Measurements from ENCODE around the gene CEP95. TPM values are rescaled to one million over a fixed set of nuclear protein-coding genes. Genes with fewer than 3 reads are reported as not detected.

Gene CEP95
- polyA plus RNA-seq, 3 donors: 15.5 to 34.8 (median 19.6) TPM

DNA sequence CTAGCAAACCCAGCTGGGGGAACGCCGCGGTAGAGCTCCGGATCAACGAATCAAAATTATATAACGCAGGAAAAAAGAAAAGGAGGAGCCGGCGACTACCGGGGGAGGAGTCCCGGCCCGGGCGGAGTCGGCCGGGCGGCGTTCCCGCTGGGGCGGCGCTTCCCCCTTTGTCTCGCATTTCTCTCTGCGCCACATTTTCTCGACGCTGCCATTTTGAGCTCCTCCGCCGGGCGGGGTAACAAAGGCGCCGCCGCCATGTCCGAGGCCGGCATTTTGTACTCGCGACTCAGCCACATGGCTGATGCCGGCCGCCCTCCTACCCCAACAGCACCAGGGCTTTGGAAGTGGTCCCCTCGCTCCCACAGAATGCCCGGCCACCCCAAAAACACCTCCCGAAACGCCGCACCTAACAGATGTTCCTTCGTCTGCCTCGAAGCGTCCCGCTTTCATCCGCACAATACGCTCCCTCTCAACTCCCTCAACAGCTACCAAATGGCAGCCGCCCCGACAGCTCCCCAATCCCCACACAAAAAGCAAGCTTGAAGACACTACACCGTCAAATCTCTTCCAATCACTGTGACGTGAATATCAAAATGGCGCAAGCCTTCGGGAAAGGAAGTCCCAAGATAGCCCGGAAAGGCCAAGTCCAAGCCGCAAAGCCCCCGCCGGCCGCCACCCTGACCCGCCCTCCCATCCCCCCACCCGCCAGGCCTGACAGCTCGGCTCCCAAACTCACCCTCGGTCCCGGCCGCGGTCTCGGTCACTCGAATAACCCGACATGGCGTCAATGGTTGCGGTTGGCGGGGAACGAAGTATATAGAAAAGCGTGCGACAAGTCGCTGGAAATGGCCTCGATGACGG is 1.2 kb upstream of the CEP95 start:
- H3K27ac ChIP-seq (ENCODE audit: low read depth, low read length): peak overlapping the region; percentile 100
- WGBS, 3 donors: 0% methylated on average over 74 to 76 of the region's 76 CpGs

DNA sequence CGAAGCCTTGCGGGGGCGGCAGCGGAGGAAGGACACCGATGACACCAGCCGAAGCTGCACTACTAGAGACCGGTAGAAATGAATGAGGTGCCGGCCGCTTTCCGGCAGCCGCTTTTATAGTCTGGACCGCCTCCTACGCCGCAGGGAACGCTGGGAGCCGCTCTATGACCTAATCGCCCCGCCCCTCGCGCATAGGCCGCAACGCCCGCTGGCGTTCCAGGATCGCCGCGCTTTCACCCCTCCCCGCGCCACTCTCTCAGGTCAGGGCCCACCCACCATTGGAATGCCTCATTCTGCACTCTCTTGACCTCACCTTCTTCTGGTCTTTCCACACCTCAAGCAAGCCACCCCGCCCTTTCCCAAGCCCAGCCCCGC is 589 bp upstream of the CEP95 start, which contains the start of gene DDX5:
Gene DDX5, minus strand, starts transcription at position 89 of the 375 bp plus-strand sequence. CDS start 170 bp downstream, outside the sequence.
- H3K27ac ChIP-seq (ENCODE audit: low read depth, low read length): peak within 1 kb of the TSS; percentile 100
- WGBS, 3 donors: 0 to 1% (median 0%) methylated on average over 31 of the region's 31 CpGs

DNA sequence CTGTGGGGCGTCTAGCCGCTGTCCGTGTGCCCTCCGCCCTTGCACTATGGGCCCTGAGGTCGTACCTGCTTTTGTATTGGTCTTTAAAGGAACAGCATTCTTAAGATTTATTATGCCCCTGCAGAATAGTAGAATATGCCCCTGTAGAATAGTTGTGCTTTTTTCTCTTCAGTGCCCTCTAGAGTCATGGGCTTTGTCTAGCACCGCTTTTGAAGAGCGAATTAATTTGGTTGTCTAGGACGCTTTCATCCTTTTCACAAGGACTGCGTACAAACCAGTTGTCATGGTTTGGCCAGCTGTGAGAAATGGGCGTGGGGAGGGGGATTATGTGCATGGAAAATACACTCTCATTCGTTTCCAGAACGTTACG is 621 bp downstream of the CEP95 start:
- 0% methylated on average over 13 of the region's 13 CpGs for WGBS, 3 donors
- H3K27ac ChIP-seq (ENCODE audit: low read depth, low read length): no peak overlapping the region

DNA sequence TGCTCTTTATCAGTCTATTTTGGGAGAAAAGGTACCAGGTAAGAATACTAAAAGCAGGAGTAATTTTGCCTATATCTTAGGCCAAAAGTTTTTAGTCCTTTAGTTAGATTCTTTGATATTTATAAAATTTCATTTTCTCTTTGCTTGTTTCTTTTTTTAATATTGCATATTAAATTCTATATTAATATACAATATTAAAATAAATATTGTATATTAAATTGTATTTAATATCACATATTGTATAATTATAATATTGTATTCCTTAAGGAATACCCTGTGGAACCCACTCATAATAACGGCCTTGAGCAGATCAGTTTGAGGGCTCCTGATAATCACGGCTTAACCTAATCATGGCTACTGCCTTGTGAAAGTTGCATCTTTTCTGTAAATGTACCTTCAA is 1.9 kb downstream of the CEP95 start:
- H3K27ac ChIP-seq (ENCODE audit: low read depth, low read length): no peak overlapping the region
- WGBS, 3 donors: 68 to 87% (median 85%) methylated on average over 2 of the region's 2 CpGs

GRCh38 chr17:64509179-64509578 is 2.4 kb downstream of the CEP95 start:
- WGBS, 3 donors: 89 to 93% (median 91%) methylated on average over 6 of the region's 6 CpGs
- H3K27ac ChIP-seq (ENCODE audit: low read depth, low read length): no peak overlapping the region

- no peak overlapping the region for H3K27ac ChIP-seq (ENCODE audit: low read depth, low read length)
- WGBS, 3 donors: 77 to 91% (median 80%) methylated on average over 2 of the region's 2 CpGs
These were observed 8.6 kb downstream of the CEP95 start for GRCh38 chr17:64515419-64515818.

DNA sequence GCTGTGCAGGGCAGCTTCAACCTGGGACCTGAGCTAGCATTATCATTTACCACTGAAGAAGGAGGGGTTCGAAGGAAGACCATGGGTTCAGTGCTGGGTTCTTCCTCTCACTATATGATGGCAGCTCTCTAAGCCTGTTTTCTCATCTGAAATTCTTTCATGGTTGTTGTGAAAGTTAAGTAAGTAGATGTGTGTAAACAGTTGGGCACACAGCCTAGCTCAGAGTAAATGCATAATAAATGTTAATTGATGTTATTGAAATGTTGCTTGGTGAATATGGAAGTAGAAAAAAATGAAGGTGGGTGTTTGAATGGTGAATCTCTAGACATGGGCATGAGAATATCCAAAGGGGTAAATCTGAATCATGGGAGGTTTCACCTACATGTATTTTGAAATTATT is 9.1 kb downstream of the CEP95 start:
- no peak overlapping the region for H3K27ac ChIP-seq (ENCODE audit: low read depth, low read length)
- WGBS, 3 donors: 86 to 97% (median 96%) methylated on average over 1 of the region's 1 CpG

DNA sequence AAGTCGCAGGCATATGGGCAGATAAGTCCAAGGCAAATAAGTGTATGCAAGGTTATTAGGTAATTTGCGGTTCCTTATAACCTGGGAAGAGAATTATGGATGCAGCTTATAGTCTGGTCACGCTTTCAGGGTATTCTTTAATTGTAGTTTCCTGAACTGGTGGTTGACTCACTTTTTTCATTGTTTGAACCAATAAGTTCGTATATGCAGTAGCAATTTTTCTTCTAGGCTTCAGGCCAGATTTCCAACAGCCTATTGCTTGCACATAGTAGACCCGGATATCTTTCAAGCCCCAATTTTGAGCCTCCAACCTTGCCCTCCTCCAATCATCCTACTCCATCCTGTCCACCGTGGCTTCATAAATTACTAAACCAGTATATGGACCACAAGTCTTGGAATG is 12.8 kb downstream of the CEP95 start:
- 86 to 95% (median 93%) methylated on average over 6 of the region's 6 CpGs for WGBS, 3 donors
- no peak overlapping the region for H3K27ac ChIP-seq (ENCODE audit: low read depth, low read length)

- WGBS, 3 donors: 86 to 90% (median 86%) methylated on average over 6 of the region's 6 CpGs
- no peak overlapping the region for H3K27ac ChIP-seq (ENCODE audit: low read depth, low read length)
These were observed 13.6 kb downstream of the CEP95 start for GRCh38 chr17:64520359-64520758.

DNA sequence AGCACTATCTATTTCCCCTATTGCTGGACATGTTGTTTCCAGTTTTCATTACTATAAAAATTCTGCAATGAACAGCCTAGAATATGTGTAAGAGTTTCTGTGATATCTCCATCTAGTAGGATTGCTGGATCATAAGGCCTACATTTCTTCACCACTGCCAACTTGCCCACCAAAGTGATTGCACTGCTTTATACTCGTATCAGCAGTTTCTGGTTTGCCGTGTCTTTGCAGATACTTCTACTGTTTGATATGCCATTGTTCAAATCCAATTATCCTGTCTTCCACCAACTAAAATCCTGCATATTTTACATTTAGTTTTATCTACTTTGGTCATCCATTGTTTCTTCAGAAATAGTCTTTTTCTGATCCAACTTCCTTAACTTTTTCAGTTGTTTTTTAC is 21.1 kb downstream of the CEP95 start:
- no peak overlapping the region for H3K27ac ChIP-seq (ENCODE audit: low read depth, low read length)
- 84 to 92% (median 90%) methylated on average over 2 of the region's 2 CpGs for WGBS, 3 donors

DNA sequence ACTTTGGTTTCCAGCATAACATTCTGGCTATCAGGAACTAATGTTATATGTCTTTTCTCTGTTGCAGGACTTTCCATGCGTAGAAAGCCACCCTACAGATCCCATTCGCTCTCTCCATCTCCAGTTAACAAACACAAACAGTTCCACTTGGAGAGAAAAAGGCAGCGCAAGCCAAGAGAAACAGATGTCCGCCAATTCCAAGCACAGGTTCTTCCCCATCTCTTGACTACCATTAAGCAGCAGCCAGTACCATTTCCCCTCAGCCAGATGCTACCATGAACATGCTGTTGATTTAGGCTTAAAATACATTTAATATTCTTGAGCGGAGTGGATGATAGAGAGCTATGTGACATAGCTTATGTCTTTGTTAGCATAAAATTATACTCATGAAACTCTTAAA is 22.4 kb downstream of the CEP95 start:
- WGBS, 3 donors: 97 to 98% (median 97%) methylated on average over 5 of the region's 5 CpGs
- no peak overlapping the region for H3K27ac ChIP-seq (ENCODE audit: low read depth, low read length)

DNA sequence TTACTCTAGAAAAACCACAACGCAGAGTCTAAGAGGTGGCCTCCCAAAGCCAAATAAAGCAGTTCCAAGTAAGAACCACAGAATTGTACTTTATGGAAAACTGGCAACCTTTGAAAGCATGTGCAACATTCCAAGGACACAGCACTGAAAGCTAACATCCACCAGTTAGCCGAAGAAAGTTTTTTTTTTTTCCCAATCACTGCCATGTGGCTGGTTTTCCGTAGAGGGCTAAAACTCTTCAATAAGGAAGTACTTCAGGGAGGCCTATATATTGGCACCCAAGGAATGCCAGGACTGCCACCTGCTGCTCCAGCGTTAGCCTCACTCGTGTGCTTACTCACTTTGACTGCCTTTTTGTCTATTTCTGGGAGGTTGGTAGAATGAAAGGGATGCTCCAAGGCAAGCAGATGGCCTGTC is 25.2 kb downstream of the CEP95 start:
- WGBS, 3 donors: 30 to 87% (median 79%) methylated on average over 5 of the region's 5 CpGs
- H3K27ac ChIP-seq (ENCODE audit: low read depth, low read length): no peak overlapping the region

- H3K27ac ChIP-seq (ENCODE audit: low read depth, low read length): no peak overlapping the region
- WGBS, 3 donors: 89 to 93% (median 91%) methylated on average over 5 of the region's 5 CpGs
These were observed 25.6 kb downstream of the CEP95 start for GRCh38 chr17:64532409-64532808.

DNA sequence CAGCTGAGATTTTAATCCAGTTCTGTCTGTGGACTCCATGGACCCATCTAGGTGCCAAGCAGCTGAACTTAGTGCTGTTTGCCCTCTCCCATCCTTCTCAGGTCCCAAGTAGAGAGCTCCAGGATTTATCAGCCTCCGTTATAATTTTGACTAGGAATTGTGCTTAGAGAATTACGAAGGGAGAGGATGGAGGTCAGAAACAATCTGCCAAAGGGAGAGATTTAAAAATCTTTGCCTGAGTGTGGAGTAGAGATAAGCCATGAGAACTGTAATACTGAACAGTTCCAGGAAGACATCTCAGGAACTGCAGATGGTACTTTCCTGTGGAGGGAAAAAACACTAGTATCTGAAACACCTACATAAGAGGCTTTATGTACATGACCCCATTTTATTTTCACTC is 27.0 kb downstream of the CEP95 start:
- 79 to 89% (median 85%) methylated on average over 2 of the region's 2 CpGs for WGBS, 3 donors
- no peak overlapping the region for H3K27ac ChIP-seq (ENCODE audit: low read depth, low read length)

DNA sequence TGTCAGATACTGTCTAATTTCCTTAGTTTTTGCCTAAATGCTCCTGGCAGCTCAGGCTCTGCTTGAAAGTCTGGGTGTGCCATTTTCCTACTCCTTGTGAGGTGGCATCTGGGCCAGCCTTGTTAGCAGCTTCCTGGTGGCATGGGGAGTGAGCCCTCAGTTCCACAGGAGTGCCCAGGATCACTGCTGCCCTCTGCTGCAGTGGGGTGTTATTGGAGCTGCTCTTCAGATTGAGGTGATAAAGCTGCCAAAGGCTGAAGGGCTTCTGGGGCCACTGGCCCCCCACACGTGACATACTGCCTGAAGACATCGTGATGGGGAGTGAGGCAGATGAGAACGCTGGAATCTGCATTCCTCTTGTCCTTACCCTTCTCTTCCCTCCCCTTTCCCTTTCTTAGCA is 27.4 kb downstream of the CEP95 start:
- no peak overlapping the region for H3K27ac ChIP-seq (ENCODE audit: low read depth, low read length)
- WGBS, 3 donors: 80 to 86% (median 84%) methylated on average over 3 of the region's 3 CpGs

DNA sequence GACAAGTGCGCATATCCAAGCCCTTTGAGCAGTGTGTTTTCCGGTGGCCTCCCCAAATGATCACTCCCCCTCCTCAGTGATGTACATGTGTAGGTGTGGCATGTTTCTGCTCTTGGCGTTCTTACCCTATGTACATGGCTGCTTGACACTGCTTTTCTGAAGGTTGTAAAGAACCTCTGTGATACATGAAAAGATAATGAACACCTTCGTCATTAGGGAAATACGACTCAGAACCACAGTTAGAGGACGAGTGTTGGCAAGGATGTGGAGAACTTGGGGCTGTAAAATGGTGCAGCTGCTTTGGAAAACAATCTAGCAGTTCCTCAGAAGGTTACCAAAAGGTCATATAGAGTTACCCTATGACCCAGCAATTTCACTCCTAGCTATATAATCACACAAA is 28.6 kb downstream of the CEP95 start:
- 75 to 86% (median 75%) methylated on average over 6 of the region's 6 CpGs for WGBS, 3 donors
- H3K27ac ChIP-seq (ENCODE audit: low read depth, low read length): no peak overlapping the region

DNA sequence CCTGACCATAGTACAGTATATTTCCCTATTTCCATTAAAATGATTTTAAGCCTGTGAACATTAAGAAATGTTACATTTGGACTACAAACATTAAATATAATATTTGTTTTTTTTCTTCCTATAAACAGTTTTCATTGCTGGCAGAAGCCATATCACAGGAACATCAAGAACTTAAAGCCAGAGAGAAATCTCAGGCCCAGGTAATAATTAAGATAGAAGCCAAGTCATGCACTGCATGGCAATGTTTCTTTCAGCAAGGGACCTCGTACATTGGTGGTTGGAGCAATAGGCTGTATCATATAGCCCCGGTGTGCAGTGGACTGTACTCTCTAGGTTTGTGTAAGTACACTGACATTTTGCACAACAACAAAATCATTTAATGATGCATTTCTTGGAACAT is 30.1 kb downstream of the CEP95 start:
- H3K27ac ChIP-seq (ENCODE audit: low read depth, low read length): no peak overlapping the region
- WGBS, 3 donors: 87 to 96% (median 91%) methylated on average over 2 of the region's 2 CpGs

- no peak overlapping the region for H3K27ac ChIP-seq (ENCODE audit: low read depth, low read length)
- WGBS, 3 donors: 58 to 81% (median 65%) methylated on average over 5 of the region's 5 CpGs
These were observed 30.7 kb downstream of the CEP95 start for GRCh38 chr17:64537488-64537887.

DNA sequence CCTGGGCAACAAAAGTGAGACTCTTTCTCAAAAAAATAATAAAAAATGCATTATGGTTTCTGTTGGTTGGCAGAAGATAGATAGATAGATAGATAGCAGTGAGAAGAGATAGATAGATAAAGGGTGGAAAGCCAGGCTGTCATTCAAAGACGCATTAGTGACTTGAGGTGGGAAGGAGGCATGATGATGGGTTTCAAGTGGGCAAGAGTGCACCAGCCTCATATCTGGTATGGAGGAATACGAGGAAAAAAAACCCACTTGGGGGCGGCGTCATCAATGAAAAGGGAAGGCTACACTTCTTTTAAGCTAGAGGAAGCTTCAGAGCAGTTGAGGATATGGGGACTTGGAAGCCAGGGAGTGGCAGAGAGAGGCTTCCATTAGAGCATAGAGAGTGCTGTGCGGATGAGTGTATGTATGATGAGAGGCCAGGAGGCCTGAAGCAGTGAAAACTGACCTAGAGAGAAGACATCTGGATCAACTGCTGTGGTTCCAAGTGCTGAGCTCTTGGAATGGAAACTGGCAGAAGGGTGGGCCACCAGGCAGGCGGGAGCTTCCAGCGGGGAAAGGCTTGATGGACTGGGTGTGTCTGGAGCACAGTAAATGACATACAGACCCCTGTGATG is 31.8 kb downstream of the CEP95 start:
- WGBS, 3 donors: 88 to 91% (median 89%) methylated on average over 7 of the region's 7 CpGs
- H3K27ac ChIP-seq (ENCODE audit: low read depth, low read length): no peak overlapping the region

Data from adipose tissue (tissue), 3 donors.